HCT116 (cell line): Measurements from ENCODE around the gene PAX8. TPM values are rescaled to one million over a fixed set of nuclear protein-coding genes. Genes with fewer than 3 reads are reported as not detected.

Experiments used
- ATAC-seq: fragments of 200-7000 bp; cut with Tn5 transposase; 2 replicates; pipeline ENCODE4 v1.9.1; 2020; ENCODE audit warnings: mild to moderate bottlenecking, moderate library complexity
- BruUV-seq: library from RNA; stranded (reverse); fragments of 400-500 nt; replicated peaks from 2 replicates; lab custom pipeline; 2021; lab: Mats Ljungman, UMichigan
- CTCF ChIA-PET: fragments of 300-600 bp; sonication (Branson Sonifier 250); formaldehyde crosslinking; loops from one replicate; lab custom pipeline; 2021; ENCODE audit warnings: antibody characterized with exemption; lab: Charles Lee
- POLR2A ChIA-PET: fragments of 300-600, 350-600 bp; sonication (Branson Sonifier 250); formaldehyde crosslinking; loops from one replicate; lab custom pipeline; 2021; ENCODE audit warnings: antibody characterized with exemption; lab: Charles Lee
- RAD21 ChIA-PET, 2 experiments: fragments of 300-600 bp; sonication (Branson Sonifier 250); formaldehyde crosslinking; loops; one replicate each; lab custom pipeline; 2023; ENCODE audit warnings: low total read pairs in 2 of 2; ENCODE audit not compliant: uncharacterized antibody in 2 of 2, unreplicated experiment in 2 of 2, low non-redundant PET in 1 of 2; lab: Charles Lee
- DNase-seq: peaks from one replicate; pipeline ENCODE4 v3.0.0-alpha.2; 2010; ENCODE audit warnings: low read depth, low spot score
- H2AFZ ChIP-seq: fragments of 200-600 bp; shearing (Covaris generic), sonication (generic); 2 replicates; pipeline ENCODE4 v1.6.1; 2017; ENCODE audit warnings: low read depth, mixed run types, mixed read lengths, antibody characterized with exemption, low read length; ENCODE audit not compliant: poor library complexity, severe bottlenecking
- H3K27ac ChIP-seq: 2 replicates; pipeline ENCODE4 v1.5.1; 2012; ENCODE audit warnings: low read depth, low read length
- H3K27me3 ChIP-seq: fragments of 200-600 bp; sonication (generic); 2 replicates; pipeline ENCODE4 v1.6.1; 2016; ENCODE audit warnings: mixed run types, low read length, mixed read lengths; ENCODE audit not compliant: insufficient read depth
- H3K36me3 ChIP-seq, 2 experiments: fragments of 200-500 bp in 1 of 2; fragments of 200-600 bp in 1 of 2; sonication (Bioruptor generic) in 1 of 2; sonication (generic) in 1 of 2; 2 replicates each; pipeline versions ENCODE4 v1.5.1 to v1.6.1; 2014 to 2016; ENCODE audit warnings: low read length in 2 of 2, inconsistent platforms in 1 of 2, mixed read lengths in 1 of 2, mixed run types in 1 of 2; ENCODE audit not compliant: insufficient read depth in 2 of 2, control insufficient read depth in 1 of 2
- H3K4me1 ChIP-seq, 2 experiments: fragments of 200-600 bp in 1 of 2; sonication (generic) in 1 of 2; 2 replicates each; pipeline versions ENCODE4 v1.5.1 to v1.6.1; 2012 to 2017; ENCODE audit warnings: low read length in 2 of 2, inconsistent platforms in 1 of 2, mild to moderate bottlenecking in 1 of 2, mixed read lengths in 1 of 2, mixed run types in 1 of 2, moderate library complexity in 1 of 2; ENCODE audit not compliant: insufficient read depth in 2 of 2, control insufficient read depth in 1 of 2
- H3K4me2 ChIP-seq: fragments of 200-600 bp; sonication (generic); 2 replicates; pipeline ENCODE4 v1.6.1; 2017; ENCODE audit warnings: mixed run types, low read length, mixed read lengths
- H3K4me3 ChIP-seq, 2 experiments: fragments of 200-600 bp in 1 of 2; sonication (generic) in 1 of 2; replicated peaks in 1 of 2; 2 replicates each; pipeline ENCODE4 v1.5.1; 2011 to 2016; ENCODE audit warnings: low read length in 2 of 2, control low read depth in 1 of 2, low read depth in 1 of 2, mild to moderate bottlenecking in 1 of 2, mixed read lengths in 1 of 2, mixed run types in 1 of 2
- H3K79me2 ChIP-seq: fragments of 200-600 bp; sonication (generic); 2 replicates; pipeline ENCODE4 v1.6.1; 2017; ENCODE audit warnings: mild to moderate bottlenecking, mixed run types, low read length, moderate library complexity, mixed read lengths; ENCODE audit not compliant: insufficient read depth
- H3K9ac ChIP-seq: fragments of 200-600 bp; sonication (generic); 2 replicates; pipeline ENCODE4 v1.6.1; 2016; ENCODE audit warnings: low read length, mixed read lengths
- H3K9me2 ChIP-seq: fragments of 200-600 bp; sonication (generic), shearing (Covaris generic); 2 replicates; pipeline ENCODE4 v1.6.1; 2017; ENCODE audit warnings: mixed run types, mild to moderate bottlenecking, moderate library complexity; ENCODE audit not compliant: insufficient read depth
- H3K9me3 ChIP-seq, 2 experiments: fragments of 200-500 bp in 1 of 2; fragments of 200-600 bp in 1 of 2; sonication (Bioruptor generic) in 1 of 2; sonication (generic) in 1 of 2; 2 replicates each; pipeline ENCODE4 v1.6.1; 2014 to 2017; ENCODE audit warnings: low read length in 2 of 2, mixed read lengths in 2 of 2, inconsistent platforms in 1 of 2, low read depth in 1 of 2, mild to moderate bottlenecking in 1 of 2, mixed run types in 1 of 2, moderate library complexity in 1 of 2; ENCODE audit not compliant: control insufficient read depth in 1 of 2, insufficient read depth in 1 of 2
- H4K20me1 ChIP-seq: fragments of 200-600 bp; sonication (generic), shearing (Covaris generic); 2 replicates; pipeline ENCODE4 v1.6.1; 2017; ENCODE audit warnings: mixed run types, mild to moderate bottlenecking, moderate library complexity; ENCODE audit not compliant: insufficient read depth
- ATF3 ChIP-seq: IDR thresholded peaks from 2 replicates; pipeline ENCODE4 v1.6.1; 2012
- CBX3 ChIP-seq: IDR thresholded peaks from 2 replicates; pipeline ENCODE4 v1.6.1; 2012; ENCODE audit warnings: low read depth
- CEBPB ChIP-seq: IDR thresholded peaks from 2 replicates; pipeline ENCODE4 v1.6.1; 2012; ENCODE audit warnings: low read depth
- EGR1 ChIP-seq: IDR thresholded peaks from 2 replicates; pipeline ENCODE4 v1.6.1; 2012; ENCODE audit warnings: low read depth
- ELF1 ChIP-seq: IDR thresholded peaks from 2 replicates; pipeline ENCODE4 v1.6.1; 2012; ENCODE audit warnings: low read depth, borderline replicate concordance
- FOSL1 ChIP-seq: IDR thresholded peaks from 2 replicates; pipeline ENCODE4 v1.6.1; 2012; ENCODE audit warnings: low read depth
- MAX ChIP-seq: IDR thresholded peaks from 2 replicates; pipeline ENCODE4 v1.6.1; 2012
- POLR2A ChIP-seq: IDR thresholded peaks from 2 replicates; pipeline ENCODE4 v1.7.0; 2011; ENCODE audit warnings: borderline replicate concordance; ENCODE audit not compliant: insufficient read depth, insufficient read length; ENCODE audit errors: extremely low read depth
- POLR2AphosphoS5 ChIP-seq: IDR thresholded peaks from 2 replicates; pipeline ENCODE4 v1.6.1; 2011; ENCODE audit warnings: mild to moderate bottlenecking, low read depth, low read length, moderate library complexity
- REST ChIP-seq: IDR thresholded peaks from 2 replicates; pipeline ENCODE4 v1.6.1; 2012; ENCODE audit warnings: low read depth
- SIN3A ChIP-seq: IDR thresholded peaks from 2 replicates; pipeline ENCODE4 v1.6.1; 2012; ENCODE audit warnings: low read depth
- SRF ChIP-seq: IDR thresholded peaks from 2 replicates; pipeline ENCODE4 v1.6.1; 2012; ENCODE audit warnings: low read depth
- TCF7L2 ChIP-seq: IDR thresholded peaks from 2 replicates; pipeline ENCODE4 v1.7.0; 2011; ENCODE audit warnings: borderline replicate concordance, inconsistent platforms; ENCODE audit not compliant: insufficient read depth, insufficient read length; ENCODE audit errors: extremely low read depth
- ZBTB33 ChIP-seq: IDR thresholded peaks from 2 replicates; pipeline ENCODE4 v1.6.1; 2011; ENCODE audit warnings: mild to moderate bottlenecking, low read length, moderate library complexity; ENCODE audit not compliant: insufficient replicate concordance; ENCODE audit errors: extremely low read depth
- ZFX ChIP-seq: fragments of 450-650 bp; IDR thresholded peaks from 2 replicates; pipeline ENCODE4 v1.6.1; 2017
- ZNF274 ChIP-seq: fragments of 200-500 bp; sonication (Bioruptor generic); IDR thresholded peaks from 2 replicates; pipeline ENCODE4 v1.6.1; 2014; ENCODE audit warnings: mild to moderate bottlenecking, low read depth, low read length, inconsistent platforms
- intact Hi-C: fragments of 100-400 bp; cut with micrococcal nuclease; formaldehyde crosslinking; loops from 2 replicates; pipeline ENCODE4 v1.10.0; 2022
- total RNA-seq: library from RNA; stranded (reverse); gene quantifications from one replicate; pipeline ENCODE4 v1.2.1, GENCODE V29; 2021; ENCODE audit not compliant: unreplicated experiment

PAX8 gene
- total RNA-seq, 1 experiment from 2014 or later: 4.4 TPM

GRCh38 chr2:113229795-113230194 lies 48.9 kb downstream of the PAX8 start:
- H3K9ac ChIP-seq: no peak overlapping the region
- no peaks in the 10 kb centered on the region for H3K27me3 ChIP-seq
- no peak for TF ChIP-seq CBX3
- TF ChIP-seq ATF3: no peak
- no peak for TF ChIP-seq POLR2A
- TF ChIP-seq CEBPB: no peak
- TF ChIP-seq SIN3A: no peak
- TF ChIP-seq ELF1: no peak
- no peak for TF ChIP-seq ZFX
- TF ChIP-seq POLR2AphosphoS5: no peak
- TF ChIP-seq FOSL1: no peak
- TF ChIP-seq REST: no peak
- TF ChIP-seq SRF: no peak
- no peak for TF ChIP-seq TCF7L2
- TF ChIP-seq EGR1: no peak
- no peak for TF ChIP-seq ZNF274
- no peak for TF ChIP-seq MAX
- no peak for TF ChIP-seq ZBTB33
- H3K4me1 ChIP-seq: peaks cover 11 to 12% of the 10 kb centered on the region in 2 experiments; a peak in 3 of 4 replicates
- no peak overlapping the region for H2AFZ ChIP-seq
- no TSS peak for BruUV-seq
- H4K20me1 ChIP-seq: no peaks in the 10 kb centered on the region
- CTCF ChIA-PET: no interaction called here
- RAD21 ChIA-PET: no interaction called here
- ATAC-seq (no peak), DNase-seq (no peak)
- no peaks in the 10 kb centered on the region for H3K36me3 ChIP-seq
- H3K9me3 ChIP-seq: no peaks in the 10 kb centered on the region
- H3K79me2 ChIP-seq: peaks cover 3% of the 10 kb centered on the region
- H3K9me2 ChIP-seq: no peaks in the 10 kb centered on the region
- intact Hi-C loops: no loop called here
- POLR2A ChIA-PET: interaction anchor here (1.2 kb wide), 1 partner anchor 11 kb away, joined by 3 read pairs; no protein-coding TSS in a partner anchor
- H3K4me3 ChIP-seq: no peak overlapping the region
- no peak overlapping the region for H3K4me2 ChIP-seq
- H3K27ac ChIP-seq: no peak overlapping the region
